Measurements from ENCODE around the gene PLA2G2C. TPM values are rescaled to one million over a fixed set of nuclear protein-coding genes. Genes with fewer than 3 reads are reported as not detected.
"Not testable (repeated sequence)": the region's sequence is repeated elsewhere in the genome, so short reads cannot be mapped to it uniquely, and the experiment has no call there.

Gene PLA2G2C
- total and polyA plus RNA-seq, 2 donors = not detected

GRCh38 chr1:20137604-20138003 is 48.7 kb downstream of the PLA2G2C start:
- Histone ChIP-seq H3K4me3 (ENCODE audit: low read depth, low read length) (no peak overlapping the region), H3K4me1 (ENCODE audit: insufficient read depth) (no peaks in the 10 kb centered on the region), H3K27ac (ENCODE audit: low read depth) (no peak overlapping the region), H3K36me3 (ENCODE audit: insufficient read depth) (no peaks in the 10 kb centered on the region)
- no peak for DNase-seq (ENCODE audit: extremely low spot score)
- 88% methylated on average over 1 of the region's 1 CpG for WGBS

GRCh38 chr1:20137055-20137454 is 49.3 kb downstream of the PLA2G2C start:
- peak; percentile 41 for DNase-seq (ENCODE audit: extremely low spot score)
- Histone ChIP-seq H3K27ac (ENCODE audit: low read depth) (no peak overlapping the region), H3K4me3 (ENCODE audit: low read depth, low read length) (no peak overlapping the region), H3K4me1 (ENCODE audit: insufficient read depth) (no peaks in the 10 kb centered on the region), H3K36me3 (ENCODE audit: insufficient read depth) (no peaks in the 10 kb centered on the region)
- WGBS = 90% methylated on average over 4 of the region's 4 CpGs

DNA sequence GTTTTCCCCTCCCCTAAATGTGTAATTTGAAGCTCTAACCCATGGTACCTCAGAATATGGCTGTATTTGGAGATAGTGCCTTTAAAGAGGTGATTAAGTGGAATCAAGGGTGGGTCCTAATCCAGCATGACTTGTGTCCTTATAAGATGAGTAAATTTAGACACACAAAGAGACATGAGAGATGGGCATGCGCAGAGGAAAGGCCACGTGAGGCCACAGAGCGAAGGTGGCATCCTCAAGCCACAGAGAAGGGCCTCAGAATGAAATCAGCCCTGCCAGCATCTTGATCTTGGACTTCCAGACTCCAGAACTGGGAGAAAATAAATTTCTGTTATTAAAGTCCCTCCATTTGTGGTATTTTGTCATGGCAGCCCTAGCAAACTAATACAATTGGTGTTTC is 50.1 kb downstream of the PLA2G2C start:
- Histone ChIP-seq H3K36me3 (ENCODE audit: insufficient read depth) (no peaks in the 10 kb centered on the region), H3K27ac (ENCODE audit: low read depth) (no peak overlapping the region), H3K4me1 (ENCODE audit: insufficient read depth) (no peaks in the 10 kb centered on the region), H3K4me3 (ENCODE audit: low read depth, low read length) (no peak overlapping the region)
- WGBS = 97% methylated on average over 3 of the region's 3 CpGs
- no peak for DNase-seq (ENCODE audit: extremely low spot score)

DNA sequence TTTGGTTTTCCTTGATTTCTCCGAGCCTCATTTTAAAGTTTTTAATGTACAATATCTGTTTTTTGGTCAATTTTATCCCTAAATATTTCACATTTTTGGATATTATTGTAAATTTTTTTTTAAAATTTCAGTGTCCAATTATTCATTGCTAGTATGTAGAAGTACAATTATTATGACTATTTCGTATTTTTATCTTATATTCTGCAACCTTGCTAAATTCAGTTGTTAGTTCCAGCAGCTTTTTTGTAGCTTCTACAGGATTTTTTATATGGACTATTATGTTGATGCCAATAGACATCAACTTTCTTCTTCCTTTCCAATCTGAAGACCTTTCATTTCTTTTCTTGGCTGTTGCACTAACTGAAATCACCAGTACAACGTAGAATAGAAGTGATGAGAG is 51.3 kb downstream of the PLA2G2C start:
- no peaks in the 10 kb centered on the region for H3K4me1 ChIP-seq (ENCODE audit: insufficient read depth)
- no peaks in the 10 kb centered on the region for H3K36me3 ChIP-seq (ENCODE audit: insufficient read depth)
- 93% methylated on average over 3 of the region's 3 CpGs for WGBS
- DNase-seq (ENCODE audit: extremely low spot score) = no peak
- no peak overlapping the region for H3K4me3 ChIP-seq (ENCODE audit: low read depth, low read length)
- H3K27ac ChIP-seq (ENCODE audit: low read depth) = no peak overlapping the region

DNA sequence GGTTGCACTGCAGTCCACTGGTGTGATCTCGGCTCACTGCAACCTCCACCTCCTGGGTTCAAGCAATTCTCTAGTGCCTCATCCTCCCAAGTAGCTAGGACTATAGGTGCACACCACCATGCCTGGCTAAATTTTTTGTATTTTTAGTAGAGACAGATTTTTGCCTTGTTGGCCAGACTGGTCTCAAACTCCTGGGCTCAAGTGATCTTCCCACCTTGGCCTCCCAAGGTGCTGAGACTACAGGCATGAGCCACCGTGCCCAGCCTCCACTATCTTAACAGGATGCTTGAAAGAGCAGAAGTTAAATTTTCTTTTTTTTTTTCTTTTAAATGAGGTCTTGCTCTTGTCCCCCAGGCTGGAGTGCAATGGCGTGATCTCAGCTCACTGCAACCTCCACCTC is 55.8 kb downstream of the PLA2G2C start:
- WGBS = 97% methylated on average over 3 of the region's 3 CpGs
- H3K4me1 ChIP-seq (ENCODE audit: insufficient read depth); H3K36me3 ChIP-seq (ENCODE audit: insufficient read depth); H3K27ac ChIP-seq (ENCODE audit: low read depth); DNase-seq (ENCODE audit: extremely low spot score); H3K4me3 ChIP-seq (ENCODE audit: low read depth, low read length): not testable (repeated sequence)

- DNase-seq (ENCODE audit: extremely low spot score) = no peak
- Histone ChIP-seq H3K4me3 (ENCODE audit: low read depth, low read length) (no peak overlapping the region), H3K4me1 (ENCODE audit: insufficient read depth) (peaks cover 2% of the 10 kb centered on the region), H3K27ac (ENCODE audit: low read depth) (no peak overlapping the region), H3K36me3 (ENCODE audit: insufficient read depth) (no peaks in the 10 kb centered on the region)
- 94% methylated on average over 10 of the region's 10 CpGs for WGBS
Observed at GRCh38 chr1:20126806-20127440, 59.4 kb downstream of the PLA2G2C start.

DNA sequence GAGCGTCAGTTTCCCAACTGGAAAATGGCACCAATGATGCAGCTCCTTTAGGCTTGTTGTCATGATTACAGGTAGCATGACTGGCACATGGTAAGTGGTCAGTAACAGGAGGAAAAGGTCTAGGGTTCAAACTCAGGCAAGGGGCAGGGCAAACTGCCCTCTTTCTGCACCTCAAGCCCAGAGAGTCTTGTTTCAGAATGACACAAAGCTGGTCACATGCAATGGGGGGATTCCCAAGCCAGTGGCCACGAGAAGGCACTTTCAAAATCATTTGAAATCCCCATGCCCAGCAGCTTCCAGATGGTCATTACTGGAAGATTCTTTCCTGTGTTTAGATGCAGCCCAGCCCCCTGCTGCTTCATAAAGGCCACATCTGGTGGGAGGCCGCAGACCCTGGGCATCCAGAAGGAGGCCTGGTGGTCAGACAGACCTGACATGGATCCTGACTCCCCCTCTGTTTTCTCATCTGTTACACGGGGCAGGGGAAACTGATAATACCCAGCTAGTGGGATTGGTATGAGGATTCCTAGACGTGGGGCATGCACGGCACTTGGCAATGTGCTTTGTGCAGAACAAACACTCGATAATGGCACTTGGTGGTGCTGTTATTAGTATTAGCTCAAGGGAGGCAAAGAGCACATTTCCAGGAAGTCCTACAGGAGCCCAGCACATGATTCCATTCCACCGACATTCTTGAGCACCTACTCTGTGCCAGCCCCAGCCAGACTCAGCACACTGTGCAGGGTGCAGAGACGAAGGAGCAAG is 60.1 kb downstream of the PLA2G2C start:
- no peak overlapping the region for H3K27ac ChIP-seq (ENCODE audit: low read depth)
- H3K4me3 ChIP-seq (ENCODE audit: low read depth, low read length) = no peak overlapping the region
- no peaks in the 10 kb centered on the region for H3K36me3 ChIP-seq (ENCODE audit: insufficient read depth)
- WGBS = 78% methylated on average over 9 of the region's 9 CpGs
- peaks cover 2% of the 10 kb centered on the region for H3K4me1 ChIP-seq (ENCODE audit: insufficient read depth)
- no peak for DNase-seq (ENCODE audit: extremely low spot score)

DNA sequence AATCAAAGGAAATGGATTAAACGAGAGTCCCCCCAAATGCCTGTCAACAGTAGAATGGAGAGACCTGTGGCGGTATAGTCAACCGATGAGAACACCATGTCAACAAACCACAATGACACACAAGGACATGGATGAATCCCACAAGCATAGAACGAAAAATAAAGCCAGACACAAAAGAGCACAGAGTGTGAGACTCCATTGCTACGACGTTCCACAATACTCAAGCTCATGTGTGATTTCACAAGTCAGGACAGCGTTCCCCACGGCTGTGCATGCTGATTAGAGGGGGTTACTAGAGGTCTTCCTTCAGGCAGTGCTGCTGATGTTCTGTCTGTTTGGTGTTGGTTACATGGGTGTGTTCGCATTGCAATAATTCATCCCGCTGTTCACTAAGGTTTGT is 61.2 kb downstream of the PLA2G2C start:
- peaks cover 2% of the 10 kb centered on the region for H3K4me1 ChIP-seq (ENCODE audit: insufficient read depth)
- no peak for DNase-seq (ENCODE audit: extremely low spot score)
- WGBS = 74% methylated on average over 10 of the region's 10 CpGs
- H3K4me3 ChIP-seq (ENCODE audit: low read depth, low read length) = no peak overlapping the region
- H3K27ac ChIP-seq (ENCODE audit: low read depth) = no peak overlapping the region
- no peaks in the 10 kb centered on the region for H3K36me3 ChIP-seq (ENCODE audit: insufficient read depth)

DNA sequence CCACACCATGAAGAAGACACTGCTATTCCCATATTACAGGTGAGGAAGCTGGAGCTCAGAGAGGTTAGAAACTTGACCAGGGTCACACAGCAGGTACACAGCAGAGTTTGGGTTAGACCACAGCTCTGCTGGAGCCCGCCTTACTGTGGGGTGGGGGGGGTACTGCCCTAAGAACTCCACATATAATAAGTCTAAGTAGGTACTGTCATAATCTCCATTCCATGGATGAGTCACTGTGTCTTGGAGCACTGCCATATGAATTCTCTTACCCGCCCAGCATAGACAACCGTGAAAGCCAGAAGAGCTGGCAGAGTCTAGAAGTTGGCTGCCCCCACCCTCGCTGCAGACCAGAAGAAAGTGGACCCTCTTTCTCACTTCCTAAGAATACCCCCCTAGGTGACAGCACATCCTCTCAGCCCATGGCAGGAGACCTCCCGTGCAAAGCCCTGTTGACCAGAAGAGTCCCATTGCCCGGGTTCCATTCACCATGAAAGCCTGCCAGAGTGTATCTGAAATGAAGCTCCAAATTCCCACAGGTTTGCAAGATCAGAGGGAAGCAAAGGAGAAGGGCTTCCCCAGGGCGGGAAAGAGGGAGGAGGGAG is 61.8 kb downstream of the PLA2G2C start:
- Histone ChIP-seq H3K4me1 (ENCODE audit: insufficient read depth) (peaks cover 2% of the 10 kb centered on the region), H3K27ac (ENCODE audit: low read depth) (no peak overlapping the region), H3K36me3 (ENCODE audit: insufficient read depth) (no peaks in the 10 kb centered on the region), H3K4me3 (ENCODE audit: low read depth, low read length) (no peak overlapping the region)
- DNase-seq (ENCODE audit: extremely low spot score) = no peak
- WGBS = 61% methylated on average over 7 of the region's 7 CpGs

- DNase-seq (ENCODE audit: extremely low spot score) = no peak
- Histone ChIP-seq H3K4me1 (ENCODE audit: insufficient read depth) (peaks cover 2% of the 10 kb centered on the region), H3K36me3 (ENCODE audit: insufficient read depth) (no peaks in the 10 kb centered on the region), H3K27ac (ENCODE audit: low read depth) (no peak overlapping the region), H3K4me3 (ENCODE audit: low read depth, low read length) (no peak overlapping the region)
- 64% methylated on average over 10 of the region's 10 CpGs for WGBS
Observed at GRCh38 chr1:20123722-20124455, 62.4 kb downstream of the PLA2G2C start.

GRCh38 chr1:20120796-20121195 is 65.5 kb downstream of the PLA2G2C start:
- Histone ChIP-seq H3K27ac (ENCODE audit: low read depth) (no peak overlapping the region), H3K36me3 (ENCODE audit: insufficient read depth) (no peaks in the 10 kb centered on the region), H3K4me1 (ENCODE audit: insufficient read depth) (peaks cover 2% of the 10 kb centered on the region), H3K4me3 (ENCODE audit: low read depth, low read length) (no peak overlapping the region)
- WGBS = 91% methylated on average over 4 of the region's 4 CpGs
- no peak for DNase-seq (ENCODE audit: extremely low spot score)

- peaks cover 2% of the 10 kb centered on the region for H3K4me1 ChIP-seq (ENCODE audit: insufficient read depth)
- no peak for DNase-seq (ENCODE audit: extremely low spot score)
Observed at GRCh38 chr1:20119347-20119746, 67.0 kb downstream of the PLA2G2C start, which contains the start of gene PLA2G2D. Gene PLA2G2D, minus strand, starts transcription at chr1:20119536. Its CDS starts 38 bp downstream, at chr1:20119498.

DNA sequence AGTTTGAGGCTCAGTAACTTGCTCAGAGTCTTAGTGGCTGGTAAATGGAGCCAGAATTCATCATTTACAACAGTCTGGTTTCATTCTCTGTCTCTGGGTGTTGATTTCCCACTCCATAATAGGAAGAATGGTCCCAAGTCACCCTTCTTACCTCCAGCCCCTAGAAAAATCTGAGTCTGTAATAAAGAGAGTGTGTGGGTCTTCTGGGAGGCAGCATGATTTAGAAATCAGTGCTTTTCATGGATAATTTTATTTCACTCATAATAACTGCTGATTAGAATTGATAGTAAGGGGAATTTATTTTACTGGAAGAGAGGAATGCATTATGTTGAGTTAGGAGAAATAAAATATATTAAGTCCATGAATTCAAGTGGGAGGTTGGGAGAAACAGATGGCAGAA is 69.1 kb downstream of the PLA2G2C start:
- H3K27ac ChIP-seq (ENCODE audit: low read depth) = no peak overlapping the region
- no peaks in the 10 kb centered on the region for H3K36me3 ChIP-seq (ENCODE audit: insufficient read depth)
- no peak for DNase-seq (ENCODE audit: extremely low spot score)
- no peak overlapping the region for H3K4me3 ChIP-seq (ENCODE audit: low read depth, low read length)
- H3K4me1 ChIP-seq (ENCODE audit: insufficient read depth) = no peaks in the 10 kb centered on the region

More at GRCh38 chr1:20119347-20119746, 67.0 kb downstream of the PLA2G2C start, which contains the start of gene PLA2G2D:
- Histone ChIP-seq H3K27ac (ENCODE audit: low read depth) (no peak within 1 kb of the TSS), H3K36me3 (ENCODE audit: insufficient read depth) (no peaks in the 10 kb centered on the region), H3K4me3 (ENCODE audit: low read depth, low read length) (no peak within 1 kb of the TSS)
- WGBS = 91% methylated on average over 2 of the region's 2 CpGs

All from urinary bladder (tissue), 4 donors.